ENCODE results near the gene PCYT2. TPM values are rescaled to one million over a fixed set of nuclear protein-coding genes. Genes with fewer than 3 reads are reported as not detected.

PCYT2 gene
- 9.0 TPM for total RNA-seq
- polyA plus RNA-seq (ENCODE audit: insufficient read depth in 1 of 8, insufficient read length in 8 of 8, low replicate concordance in 1 of 8): 10 to 100 TPM in 6 of 8 donors, 1 to 10 TPM in 2; 9.4 to 12.6 (median 11.2) TPM
- long read RNA-seq, donor 1, full-length matches to known transcripts: 2 of 2 reads
- long read RNA-seq, donor 1, partial matches to known transcripts: 0 of 2 reads
- long read RNA-seq, donor 1, other reads (novel, unspliced or antisense): 0 of 2 reads
- long read RNA-seq, donor 2, full-length matches to known transcripts: 1 of 1 reads
- long read RNA-seq, donor 2, partial matches to known transcripts: 0 of 1 reads
- long read RNA-seq, donor 2, other reads (novel, unspliced or antisense): 0 of 1 reads
- long read RNA-seq, donor 3, full-length matches to known transcripts: 3 of 3 reads
- long read RNA-seq, donor 3, partial matches to known transcripts: 0 of 3 reads
- long read RNA-seq, donor 3, other reads (novel, unspliced or antisense): 0 of 3 reads
- long read RNA-seq, donor 4, full-length matches to known transcripts: 3 of 3 reads
- long read RNA-seq, donor 4, partial matches to known transcripts: 0 of 3 reads
- long read RNA-seq, donor 4, other reads (novel, unspliced or antisense): 0 of 3 reads
- long read RNA-seq, donor 5, full-length matches to known transcripts: 8 of 20 reads
- long read RNA-seq, donor 5, partial matches to known transcripts: 0 of 20 reads
- long read RNA-seq, donor 5, other reads (novel, unspliced or antisense): 12 of 20 reads
- long read RNA-seq, donor 6, full-length matches to known transcripts: 9 of 9 reads
- long read RNA-seq, donor 6, partial matches to known transcripts: 0 of 9 reads
- long read RNA-seq, donor 6, other reads (novel, unspliced or antisense): 0 of 9 reads
- long read RNA-seq, donor 7, full-length matches to known transcripts: 1 of 1 reads
- long read RNA-seq, donor 7, partial matches to known transcripts: 0 of 1 reads
- long read RNA-seq, donor 7, other reads (novel, unspliced or antisense): 0 of 1 reads
- long read RNA-seq, donor 8, full-length matches to known transcripts: 2 of 2 reads
- long read RNA-seq, donor 8, partial matches to known transcripts: 0 of 2 reads
- long read RNA-seq, donor 8, other reads (novel, unspliced or antisense): 0 of 2 reads
- long read RNA-seq, donor 9, full-length matches to known transcripts: 4 of 4 reads
- long read RNA-seq, donor 9, partial matches to known transcripts: 0 of 4 reads
- long read RNA-seq, donor 9, other reads (novel, unspliced or antisense): 0 of 4 reads
- long read RNA-seq, donor 10, full-length matches to known transcripts: 2 of 2 reads
- long read RNA-seq, donor 10, partial matches to known transcripts: 0 of 2 reads
- long read RNA-seq, donor 10, other reads (novel, unspliced or antisense): 0 of 2 reads
- long read RNA-seq, donor 11, full-length matches to known transcripts: 2 of 2 reads
- long read RNA-seq, donor 11, partial matches to known transcripts: 0 of 2 reads
- long read RNA-seq, donor 11, other reads (novel, unspliced or antisense): 0 of 2 reads

DNA sequence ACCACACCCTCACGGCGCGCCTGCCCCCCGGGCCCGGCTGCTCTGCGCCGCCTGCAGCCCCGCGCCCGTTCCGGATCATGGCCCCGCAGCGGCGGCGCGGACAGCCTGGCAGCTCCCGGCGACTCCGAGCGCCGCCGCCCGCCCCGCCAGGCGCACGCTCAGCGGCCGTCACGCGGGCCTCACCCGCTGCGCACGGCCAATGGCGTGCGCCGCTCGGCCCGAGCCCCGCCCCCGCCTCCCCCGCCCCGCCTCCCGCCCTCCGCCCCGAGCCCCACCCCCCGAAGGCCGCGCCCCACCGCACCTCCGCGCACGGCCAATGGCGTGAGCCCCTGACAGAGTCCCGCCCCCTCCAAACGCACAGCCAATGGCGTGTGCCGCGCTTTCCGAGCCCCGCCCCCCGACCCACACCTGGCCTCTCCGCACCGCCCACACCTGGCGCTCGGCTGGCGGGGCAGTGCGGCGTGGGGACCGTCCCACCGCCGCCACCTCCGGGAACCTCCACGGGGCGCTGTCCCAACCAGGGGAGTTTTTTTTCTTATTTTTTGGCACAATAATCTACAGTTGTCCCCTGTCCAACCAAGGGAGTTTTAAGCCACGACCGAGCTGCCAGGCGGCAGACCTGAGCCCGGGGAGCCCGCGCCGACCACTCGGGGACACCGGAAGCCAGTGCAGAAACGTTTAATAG is at the start of gene PCYT2:
PCYT2 (minus strand) TSS at position 123 of the 685 bp plus-strand sequence; CDS start at position 79, 44 bp downstream.
- Histone ChIP-seq H3K36me3 (ENCODE audit: control insufficient read depth, insufficient read depth, low read length) (peaks cover 64% of the 10 kb centered on the region), H3K4me3 (ENCODE audit: low read length) (peak within 1 kb of the TSS; percentile 63), H3K27me3 (ENCODE audit: control insufficient read depth, insufficient read depth, low read length) (no peaks in the 10 kb centered on the region), H3K4me1 (ENCODE audit: control insufficient read depth, insufficient read depth, low read length) (peaks cover 13% of the 10 kb centered on the region), H3K27ac (ENCODE audit: low read length) (no peak within 1 kb of the TSS), H3K9me3 (replicated peaks; ENCODE audit: control insufficient read depth, low read depth, low read length) (no peaks in the 10 kb centered on the region)
- peak; percentile 93 for DNase-seq
- WGBS (ENCODE audit: insufficient coverage): 4% methylated on average over 51 of the region's 84 CpGs

DNA sequence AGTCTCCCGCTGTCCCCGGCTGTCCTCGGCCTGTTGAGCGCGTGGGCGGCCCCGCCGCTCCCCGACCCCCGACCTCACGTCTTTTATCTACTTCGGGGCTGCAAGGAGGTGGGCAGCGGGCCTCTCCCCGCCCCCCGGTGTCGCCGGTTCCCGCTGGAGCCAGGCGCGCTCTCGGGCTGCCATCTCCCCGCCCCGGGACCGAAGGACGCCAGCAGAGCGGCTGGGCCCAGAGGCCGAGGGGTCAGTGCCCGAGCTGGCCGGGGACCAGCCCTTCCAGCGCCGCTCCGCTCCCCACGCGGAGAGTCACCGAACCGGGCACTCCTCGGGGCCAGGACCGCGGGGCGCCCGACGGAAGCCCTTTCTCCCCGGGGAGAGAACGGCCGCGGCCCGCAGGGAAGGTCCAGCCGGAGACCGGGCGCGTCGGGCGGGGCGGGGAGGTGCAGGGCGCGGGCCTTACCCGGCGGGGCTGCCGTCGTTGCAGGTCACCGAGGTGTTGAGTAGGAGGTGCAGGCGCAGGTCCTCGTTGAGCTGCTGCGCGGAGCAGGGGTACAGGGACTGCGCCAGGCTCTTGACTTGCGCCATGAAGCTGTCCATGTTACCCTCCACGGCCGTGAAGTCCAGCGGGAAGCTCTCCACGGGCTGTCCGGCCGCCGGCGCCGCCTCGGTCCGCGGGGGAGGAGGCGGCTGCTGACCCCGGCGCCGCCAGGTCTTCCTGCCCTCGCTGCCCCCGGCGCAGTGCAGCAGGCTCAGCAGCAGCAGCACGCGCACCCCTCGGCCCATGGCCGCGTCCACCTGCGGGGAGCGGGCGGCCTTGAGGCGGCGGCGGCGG is 49.1 kb upstream of the PCYT2 start:
- DNase-seq: no peak
- no peaks in the 10 kb centered on the region for H3K9me3 ChIP-seq (replicated peaks; ENCODE audit: control insufficient read depth, low read depth, low read length)
- H3K36me3 ChIP-seq (ENCODE audit: control insufficient read depth, insufficient read depth, low read length): no peaks in the 10 kb centered on the region
- peaks cover 39% of the 10 kb centered on the region for H3K4me1 ChIP-seq (ENCODE audit: control insufficient read depth, insufficient read depth, low read length)
- 2% methylated on average over 92 of the region's 98 CpGs for WGBS (ENCODE audit: insufficient coverage)
- H3K27ac ChIP-seq (ENCODE audit: low read length): no peak overlapping the region
- H3K4me3 ChIP-seq (ENCODE audit: low read length): peak overlapping the region; percentile 15
- peaks cover 61% of the 10 kb centered on the region for H3K27me3 ChIP-seq (ENCODE audit: control insufficient read depth, insufficient read depth, low read length)

DNA sequence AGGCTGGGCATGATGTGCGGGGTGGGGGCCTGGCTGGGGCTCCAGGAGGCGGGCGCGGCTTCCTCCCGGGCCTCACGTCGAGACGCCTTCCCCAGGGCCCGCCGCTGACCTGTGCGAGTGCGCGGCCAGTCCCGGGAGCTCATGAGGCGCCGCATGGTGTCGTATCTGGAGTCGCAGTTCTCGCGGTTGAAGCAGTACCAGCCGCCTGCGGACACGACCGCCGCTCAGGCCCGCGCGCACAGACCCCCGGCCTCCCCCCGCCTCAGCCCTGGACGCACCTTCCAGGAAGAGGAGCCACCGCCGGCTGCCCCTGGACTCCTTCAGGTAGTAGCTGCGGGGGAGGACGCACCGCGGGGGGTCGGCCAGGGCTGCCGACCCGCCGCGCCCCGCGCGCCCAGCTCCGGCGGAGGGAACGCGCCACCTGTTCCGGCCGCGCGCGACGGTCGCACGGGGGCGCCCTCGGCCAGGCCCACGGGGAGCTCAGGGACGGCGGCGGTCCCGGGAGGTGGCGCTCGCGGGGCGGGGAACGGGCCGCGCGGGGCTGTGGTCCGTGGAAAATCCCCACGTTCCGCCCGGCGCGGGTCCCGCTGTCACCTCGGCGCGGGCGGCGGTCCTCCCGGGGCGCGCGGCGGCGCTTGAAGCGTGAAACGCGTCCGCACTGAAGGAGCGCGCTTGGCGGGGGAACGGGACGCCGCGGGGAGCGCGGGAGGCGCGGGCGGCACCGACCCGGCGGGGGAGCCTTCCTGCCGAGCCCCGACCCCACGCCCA is 48.3 kb upstream of the PCYT2 start:
- Histone ChIP-seq H3K9me3 (replicated peaks; ENCODE audit: control insufficient read depth, low read depth, low read length) (no peaks in the 10 kb centered on the region), H3K27ac (ENCODE audit: low read length) (no peak overlapping the region), H3K4me1 (ENCODE audit: control insufficient read depth, insufficient read depth, low read length) (peaks cover 39% of the 10 kb centered on the region), H3K4me3 (ENCODE audit: low read length) (peak overlapping the region; percentile 33), H3K36me3 (ENCODE audit: control insufficient read depth, insufficient read depth, low read length) (no peaks in the 10 kb centered on the region), H3K27me3 (ENCODE audit: control insufficient read depth, insufficient read depth, low read length) (peaks cover 61% of the 10 kb centered on the region)
- WGBS (ENCODE audit: insufficient coverage): 2% methylated on average over 111 of the region's 112 CpGs
- DNase-seq: peak; percentile 72

DNA sequence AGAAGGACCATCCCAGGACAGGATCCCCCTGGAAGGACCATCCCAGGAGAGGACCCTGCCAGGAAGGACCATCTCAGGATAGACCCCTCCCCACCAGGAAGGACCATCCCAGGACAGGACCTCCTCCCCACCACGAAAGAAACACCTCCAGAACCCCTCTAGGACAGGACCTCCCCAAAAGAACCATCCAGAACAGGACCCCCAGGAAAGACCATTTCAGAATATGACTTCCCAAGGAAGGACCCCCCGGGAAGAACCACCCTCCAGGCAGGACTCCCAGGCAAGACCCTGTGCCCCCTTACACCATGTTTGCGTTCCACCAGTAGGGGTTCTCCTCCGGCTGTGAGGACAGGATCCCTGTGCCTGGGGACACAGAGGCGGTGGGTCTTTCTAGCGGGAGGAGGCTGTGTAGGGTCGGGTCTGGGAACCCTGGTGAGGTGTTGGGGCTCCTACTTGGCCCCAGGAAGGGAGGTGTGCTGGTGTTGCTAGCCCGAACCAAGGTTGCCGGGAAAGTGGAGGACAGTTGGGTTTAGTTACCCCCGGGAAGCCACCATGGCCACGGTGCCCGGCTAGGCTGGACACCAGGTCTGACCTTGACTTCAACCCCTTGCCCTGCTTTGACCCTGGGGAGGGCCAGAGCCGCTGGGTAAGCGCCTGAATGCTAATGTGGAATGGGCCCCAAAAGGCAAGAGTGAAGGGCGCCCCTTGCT is 47.6 kb upstream of the PCYT2 start:
- H3K4me3 ChIP-seq (ENCODE audit: low read length): peak overlapping the region; percentile 33
- H3K36me3 ChIP-seq (ENCODE audit: control insufficient read depth, insufficient read depth, low read length): no peaks in the 10 kb centered on the region
- H3K9me3 ChIP-seq (replicated peaks; ENCODE audit: control insufficient read depth, low read depth, low read length): no peaks in the 10 kb centered on the region
- no peak for DNase-seq
- H3K4me1 ChIP-seq (ENCODE audit: control insufficient read depth, insufficient read depth, low read length): peaks cover 35% of the 10 kb centered on the region
- H3K27me3 ChIP-seq (ENCODE audit: control insufficient read depth, insufficient read depth, low read length): peaks cover 54% of the 10 kb centered on the region
- WGBS (ENCODE audit: insufficient coverage): 55% methylated on average over 12 of the region's 15 CpGs
- no peak overlapping the region for H3K27ac ChIP-seq (ENCODE audit: low read length)

DNA sequence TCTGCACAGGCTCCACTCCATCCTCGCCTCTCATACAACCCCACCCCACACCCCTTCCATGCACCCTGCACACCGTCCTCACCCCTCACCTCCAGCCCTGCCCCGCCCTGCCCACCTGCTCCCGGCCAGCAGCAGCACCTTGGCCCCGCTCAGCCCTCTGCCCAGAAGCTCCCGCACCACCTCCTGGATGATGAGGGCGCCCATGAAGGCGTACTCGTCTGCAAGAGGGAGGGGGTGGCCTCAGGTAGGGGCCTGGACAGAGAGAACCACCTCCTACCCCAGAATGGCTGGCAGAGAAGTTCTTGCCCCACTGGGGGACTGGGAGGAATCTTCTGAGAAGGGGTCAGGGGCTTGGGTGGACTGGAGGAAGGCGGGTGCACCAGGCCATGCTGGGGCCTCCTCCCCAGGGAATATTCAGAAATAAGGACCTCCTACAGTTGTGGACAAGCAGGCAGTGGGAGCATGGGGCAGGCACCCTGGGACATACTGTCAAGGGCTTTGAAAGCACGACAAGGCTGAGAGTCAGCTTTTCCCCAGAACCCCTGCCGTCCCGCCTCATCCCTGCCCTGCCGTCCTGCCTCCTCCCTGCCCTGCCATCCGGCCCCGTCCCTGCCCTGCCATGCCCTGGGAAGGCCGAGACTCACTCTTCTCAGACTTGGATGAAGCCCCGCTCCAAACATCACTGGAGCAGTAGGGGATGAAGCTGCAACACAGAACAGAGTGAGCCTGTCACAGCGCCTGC is 46.7 kb upstream of the PCYT2 start:
- 70% methylated on average over 14 of the region's 19 CpGs for WGBS (ENCODE audit: insufficient coverage)
- Histone ChIP-seq H3K4me1 (ENCODE audit: control insufficient read depth, insufficient read depth, low read length) (peaks cover 26% of the 10 kb centered on the region), H3K9me3 (replicated peaks; ENCODE audit: control insufficient read depth, low read depth, low read length) (no peaks in the 10 kb centered on the region), H3K4me3 (ENCODE audit: low read length) (no peak overlapping the region), H3K27me3 (ENCODE audit: control insufficient read depth, insufficient read depth, low read length) (peaks cover 44% of the 10 kb centered on the region), H3K36me3 (ENCODE audit: control insufficient read depth, insufficient read depth, low read length) (no peaks in the 10 kb centered on the region), H3K27ac (ENCODE audit: low read length) (no peak overlapping the region)
- DNase-seq: no peak

DNA sequence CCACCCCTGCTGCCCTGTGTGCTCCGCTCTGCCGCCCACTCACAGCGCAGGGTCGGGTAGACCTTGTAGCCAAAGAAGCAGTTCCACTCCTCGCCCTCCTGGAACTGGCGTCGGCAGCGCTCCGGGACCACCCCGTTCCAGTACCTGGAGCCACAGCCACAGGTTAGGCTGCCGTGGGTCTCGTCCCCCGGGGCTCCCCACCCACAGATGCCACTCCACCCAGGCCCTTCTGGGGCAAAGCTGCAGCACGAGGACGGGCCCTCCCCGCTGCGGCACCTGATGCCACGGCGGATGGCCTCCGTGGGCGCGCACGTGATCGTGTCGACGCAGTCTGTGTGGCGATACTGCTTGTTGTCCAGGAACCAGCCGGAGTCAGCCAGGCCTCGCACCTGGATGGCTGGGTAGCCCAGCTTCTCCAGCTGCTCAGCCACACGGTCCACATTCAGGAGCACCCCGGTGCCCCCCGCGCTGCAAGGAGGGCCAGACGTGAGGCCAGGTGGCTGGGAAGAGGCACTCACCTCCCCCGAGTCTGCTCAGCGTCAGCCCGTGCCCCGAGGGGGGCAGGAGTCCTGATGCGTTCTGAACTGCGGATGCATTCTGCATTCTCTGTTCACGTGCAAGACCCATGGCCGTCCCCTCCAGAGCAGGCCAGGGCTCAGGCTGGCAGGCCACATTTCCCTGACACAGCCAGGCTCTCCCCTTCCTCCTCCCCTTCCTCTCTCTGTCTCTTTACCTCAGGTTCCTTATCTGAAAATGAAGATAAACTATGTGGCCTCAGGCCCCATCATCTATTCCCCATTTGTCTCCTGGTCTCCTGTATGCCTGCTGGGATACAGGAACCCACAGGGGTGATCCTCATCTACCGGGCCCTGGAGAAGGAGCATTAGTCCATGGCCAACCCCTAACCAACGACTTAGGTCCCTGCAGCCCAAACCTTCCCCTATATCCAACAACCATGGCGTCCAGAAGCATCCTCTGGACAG is 45.7 kb upstream of the PCYT2 start:
- Histone ChIP-seq H3K9me3 (replicated peaks; ENCODE audit: control insufficient read depth, low read depth, low read length) (no peaks in the 10 kb centered on the region), H3K27ac (ENCODE audit: low read length) (no peak overlapping the region), H3K36me3 (ENCODE audit: control insufficient read depth, insufficient read depth, low read length) (no peaks in the 10 kb centered on the region), H3K27me3 (ENCODE audit: control insufficient read depth, insufficient read depth, low read length) (peaks cover 36% of the 10 kb centered on the region), H3K4me3 (ENCODE audit: low read length) (no peak overlapping the region), H3K4me1 (ENCODE audit: control insufficient read depth, insufficient read depth, low read length) (peaks cover 16% of the 10 kb centered on the region)
- WGBS (ENCODE audit: insufficient coverage): 78% methylated on average over 44 of the region's 45 CpGs
- no peak for DNase-seq
